ENCODE measurements around the gene RTTN.
"Not testable (repeated sequence)": the region's sequence is repeated elsewhere in the genome, so short reads cannot be mapped to it uniquely, and the experiment has no call there.

RTTN gene

DNA sequence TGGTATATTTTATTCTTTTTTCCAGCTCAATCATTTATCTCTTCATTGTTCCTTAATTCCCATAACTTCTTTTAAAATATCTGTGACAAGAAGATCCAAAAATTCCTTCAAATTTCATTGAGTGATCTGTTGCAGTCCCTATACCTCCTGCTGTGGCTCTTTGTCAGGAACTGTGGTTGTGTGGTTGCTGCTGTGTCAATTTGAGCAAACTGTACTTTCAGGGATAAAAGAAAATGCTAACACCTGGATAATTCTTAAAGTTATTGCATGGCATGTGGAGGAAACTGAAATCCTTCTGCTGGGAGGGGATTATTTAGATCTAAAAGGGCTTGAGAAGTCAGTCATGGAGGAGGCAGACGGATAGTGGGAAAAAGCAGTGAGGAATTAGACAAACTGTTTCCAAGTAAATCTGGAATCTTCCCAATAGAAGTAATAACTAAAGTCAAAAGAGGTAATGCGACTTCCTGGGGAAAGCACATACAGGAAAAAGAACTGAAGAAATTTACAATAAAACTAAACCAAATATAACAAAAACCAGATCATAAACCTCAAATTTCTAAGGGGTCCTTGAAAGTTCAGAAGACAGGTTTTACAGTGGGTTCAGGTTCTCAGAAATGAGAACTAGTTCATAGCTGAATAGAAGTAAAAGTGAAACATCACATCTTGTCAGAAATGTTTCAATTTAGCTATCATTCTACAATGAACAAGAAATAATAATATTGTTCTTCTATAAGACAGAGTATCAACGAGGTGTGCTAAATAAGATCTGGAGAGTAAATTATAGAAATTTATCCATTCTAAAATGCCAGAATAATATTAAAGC, 224.3 kb downstream of the RTTN start:
- DNase-seq (ENCODE audit: low spot score): no peak

DNA sequence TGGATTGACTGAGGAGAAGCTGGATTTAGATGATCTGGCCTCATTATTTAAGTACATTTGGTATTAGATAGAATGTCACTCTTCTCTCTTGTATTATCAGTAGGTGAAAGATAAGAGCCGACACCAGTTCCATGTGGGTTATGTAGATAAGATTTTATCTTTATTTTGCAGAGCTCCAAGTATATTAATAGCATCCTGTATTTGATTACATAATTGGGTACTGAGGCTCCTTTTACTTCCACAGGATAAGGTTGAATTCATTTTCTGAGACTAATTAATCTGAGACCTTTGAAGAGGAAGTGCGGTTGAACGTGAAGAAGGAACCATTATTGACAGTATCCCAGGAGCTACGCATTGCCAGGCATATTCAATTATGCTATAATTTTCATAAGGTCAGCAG, 225.0 kb downstream of the RTTN start:
- DNase-seq (ENCODE audit: low spot score): peak; percentile 38

GRCh38 chr18:69978732-69979715, 226.5 kb downstream of the RTTN start:
- DNase-seq (ENCODE audit: low spot score): no peak

DNA sequence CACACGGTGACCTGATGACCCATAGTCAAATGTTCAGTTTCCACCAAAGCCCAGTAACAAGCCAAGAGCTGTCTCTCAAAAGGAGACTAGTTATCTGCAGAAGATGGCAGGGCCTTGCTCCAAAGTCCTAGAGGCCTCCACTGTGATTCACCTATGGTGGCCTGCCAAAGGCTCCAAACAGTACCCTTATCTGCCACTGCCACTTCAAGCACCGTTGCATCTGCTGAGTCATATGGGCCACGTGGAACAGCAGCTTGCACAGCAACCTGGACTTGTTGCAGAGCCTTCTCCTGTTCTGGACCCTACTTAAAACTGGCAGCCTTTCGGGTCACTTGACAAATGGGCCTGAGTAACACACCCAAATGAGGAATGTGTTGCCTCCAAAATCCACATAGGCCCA, 230.2 kb downstream of the RTTN start:
- not testable (repeated sequence) for DNase-seq (ENCODE audit: low spot score)

DNA sequence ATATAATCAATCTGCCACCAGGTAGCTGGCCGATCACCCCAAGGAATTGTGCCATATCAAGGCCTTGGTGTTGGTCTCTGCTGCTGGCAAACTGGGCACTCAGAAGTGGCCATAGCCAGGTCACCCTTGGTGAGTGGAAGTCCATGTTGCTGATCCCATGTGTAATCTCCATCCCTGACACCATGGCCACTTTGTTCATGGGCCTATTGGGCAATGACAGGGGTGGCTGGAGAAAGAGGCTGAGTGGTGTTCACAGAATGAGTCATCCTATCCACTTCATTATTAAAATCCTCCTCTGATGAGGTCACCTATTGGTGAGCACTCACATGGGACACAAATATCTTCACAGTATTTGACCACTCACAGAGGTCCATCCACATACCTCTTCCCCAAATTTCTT, 231.1 kb downstream of the RTTN start:
- no peak for DNase-seq (ENCODE audit: low spot score)

GRCh38 chr18:69969491-69969890, 236.0 kb downstream of the RTTN start:
- DNase-seq (ENCODE audit: low spot score): no peak

DNA sequence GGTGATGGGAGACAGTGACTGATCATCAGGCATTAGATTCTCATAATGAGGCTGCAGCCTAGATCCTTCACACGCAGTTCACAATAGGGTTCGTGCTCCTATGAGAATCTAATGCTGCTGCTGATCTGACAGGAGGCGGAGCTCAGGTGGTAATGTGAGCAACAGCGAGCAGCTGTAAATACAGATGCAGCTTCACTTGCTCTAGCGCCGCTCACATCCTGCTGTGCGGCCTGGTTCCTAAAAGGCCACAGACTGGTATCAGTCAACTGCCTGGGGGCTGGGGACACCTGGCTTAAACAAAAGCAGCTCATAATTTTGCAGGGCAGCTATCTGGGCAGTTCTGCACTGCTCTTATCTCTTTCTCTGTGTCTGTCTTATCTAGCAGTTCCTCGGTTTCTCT, 237.4 kb downstream of the RTTN start:
- DNase-seq (ENCODE audit: low spot score): peak; percentile 30

DNA sequence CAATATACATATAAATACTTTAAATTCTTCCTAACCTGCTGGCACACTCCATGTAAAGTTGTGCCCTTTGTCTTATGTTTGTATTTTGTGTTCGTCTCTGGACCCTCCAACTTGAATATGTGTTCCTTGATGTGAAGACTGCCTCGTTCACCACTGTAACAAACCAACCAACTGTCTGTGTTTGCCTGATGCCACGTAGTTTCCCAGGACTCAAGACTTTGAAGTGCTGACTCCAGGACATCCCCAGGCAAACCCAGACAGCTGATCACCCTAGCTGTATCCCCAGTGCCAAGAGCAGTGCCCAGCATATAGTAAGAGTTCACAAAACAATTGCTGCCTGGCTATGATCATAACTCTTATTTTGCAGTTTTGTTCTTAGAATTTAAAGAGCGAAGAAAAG, 242.3 kb downstream of the RTTN start:
- no peak for DNase-seq (ENCODE audit: low spot score)

- no peak for DNase-seq (ENCODE audit: low spot score)
Measured at GRCh38 chr18:69961718-69962117, 243.8 kb downstream of the RTTN start.

DNA sequence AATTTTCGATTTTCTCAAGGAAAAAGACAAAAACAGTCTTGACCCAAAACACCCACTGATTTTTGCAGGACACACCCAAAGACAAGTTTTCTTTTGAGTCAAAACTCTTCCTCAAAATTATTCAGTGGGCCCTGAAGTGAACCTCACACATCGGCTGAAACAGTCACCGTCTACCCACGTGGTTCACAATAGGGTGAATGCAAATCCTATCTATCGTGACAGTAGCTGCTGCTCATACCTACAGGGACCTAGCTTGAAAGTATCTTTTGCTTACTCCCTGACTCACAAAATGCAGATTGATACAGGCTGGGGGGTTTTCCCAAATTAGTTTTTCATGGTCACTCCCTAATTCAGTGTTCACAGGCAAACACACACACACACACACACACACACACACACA, 247.1 kb downstream of the RTTN start:
- DNase-seq (ENCODE audit: low spot score): no peak

GRCh38 chr18:69957747-69958146, 247.7 kb downstream of the RTTN start:
- DNase-seq (ENCODE audit: low spot score): no peak

DNA sequence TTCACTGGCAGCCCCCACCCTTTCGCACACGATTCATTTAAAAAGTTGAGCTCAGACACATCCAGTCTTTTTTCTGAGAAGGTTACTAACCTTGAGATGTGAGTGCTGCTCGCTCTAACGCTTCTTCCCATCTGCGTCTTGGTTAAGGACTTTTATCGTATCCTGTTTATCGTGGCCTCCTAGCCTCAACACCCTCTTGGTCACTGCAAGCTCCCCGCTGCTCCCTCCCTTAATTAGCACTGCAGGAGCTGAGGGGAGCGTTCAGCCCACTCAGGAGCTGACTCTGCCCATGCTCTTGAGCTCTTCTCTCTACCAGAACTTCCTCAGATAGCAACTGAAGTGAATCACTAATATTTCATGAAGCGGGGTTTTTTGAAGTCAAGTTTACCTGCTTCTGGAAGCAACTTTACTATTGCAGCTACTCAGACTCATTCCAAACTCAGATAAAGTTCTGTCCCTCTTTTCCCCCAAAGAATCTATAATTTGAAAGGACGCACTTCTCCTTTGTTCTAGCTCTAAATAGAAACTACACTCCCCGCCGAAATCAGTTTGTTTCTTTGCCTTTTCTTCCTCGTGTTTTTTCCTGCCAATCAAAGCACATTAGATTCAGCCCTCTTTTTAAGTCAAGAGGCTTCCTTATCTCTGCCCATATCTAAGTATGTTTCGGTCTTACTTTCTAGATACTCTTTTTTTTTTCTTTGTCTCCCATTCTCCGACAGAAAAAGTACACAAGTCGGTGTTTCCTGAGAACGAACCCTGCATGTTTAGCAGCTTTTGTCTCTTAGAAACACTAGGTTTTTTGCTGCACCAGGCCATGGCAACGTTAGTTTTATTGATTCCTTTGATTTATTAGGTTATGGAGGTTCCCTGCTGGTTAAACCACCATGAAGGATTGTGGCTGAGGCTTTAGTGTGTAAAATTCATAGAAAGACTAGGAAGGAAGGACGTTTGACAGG, 248.5 kb downstream of the RTTN start:
- no peak for DNase-seq (ENCODE audit: low spot score)

GRCh38 chr18:69956057-69956456, 249.4 kb downstream of the RTTN start:
- no peak for DNase-seq (ENCODE audit: low spot score)

DNA sequence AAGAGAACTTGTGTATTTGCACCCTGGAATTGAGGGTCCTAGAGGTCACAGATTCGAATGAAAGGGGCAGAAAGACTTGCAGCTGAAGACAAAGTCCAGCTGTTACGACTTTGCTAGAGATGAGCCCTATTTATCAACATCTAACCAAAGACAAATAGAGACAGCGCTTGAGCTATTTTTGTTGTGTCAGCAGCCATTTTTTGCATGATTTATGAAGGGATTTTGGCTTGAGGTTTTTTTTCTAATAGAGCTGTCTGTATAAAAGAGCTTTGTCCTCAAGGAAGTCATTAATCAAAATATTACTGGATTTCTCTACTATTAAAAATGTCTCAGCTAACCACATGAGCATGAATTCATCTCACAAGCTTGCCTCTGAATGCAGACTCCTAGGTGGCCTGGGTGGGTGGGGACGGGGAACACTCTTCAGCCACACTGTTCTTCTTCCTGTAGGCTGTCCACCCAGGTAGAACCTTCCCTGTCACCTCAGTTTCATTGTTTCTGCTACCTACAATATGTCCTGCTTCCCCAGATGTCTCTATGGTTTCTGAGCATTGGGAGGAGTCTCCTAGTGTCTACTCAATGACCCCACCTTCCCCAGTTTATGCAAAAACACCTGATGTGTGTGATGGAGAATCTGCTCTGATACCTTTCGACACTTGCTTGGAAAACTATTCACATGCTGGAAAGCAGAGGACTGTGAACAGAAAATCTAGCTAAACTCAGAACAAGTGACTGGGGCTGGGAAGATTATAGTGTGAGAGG, 250.6 kb downstream of the RTTN start:
- no peak for DNase-seq (ENCODE audit: low spot score)

DNA sequence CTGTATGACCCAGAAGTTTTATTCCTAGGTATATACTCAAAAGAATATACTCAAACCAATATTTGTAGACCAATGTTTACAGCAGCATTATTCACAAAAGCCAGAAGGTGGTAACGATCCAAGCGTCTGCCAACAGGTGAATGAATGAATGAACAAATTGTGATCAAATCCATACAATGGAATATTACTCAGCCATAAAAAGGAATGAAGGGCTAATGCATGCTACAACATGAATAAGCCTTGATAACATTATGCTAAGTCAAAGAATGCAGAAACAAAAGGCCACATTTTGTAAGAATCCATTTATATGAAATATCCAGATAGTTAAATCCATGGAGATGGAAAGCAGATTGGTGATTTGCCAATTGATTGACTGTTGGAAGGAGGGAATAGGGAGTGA, 252.3 kb downstream of the RTTN start:
- DNase-seq (ENCODE audit: low spot score): no peak

Data from SK-N-DZ (cell line).